Endothelial cell of umbilical vein (primary cell): ENCODE measurements around the gene KRT86. TPM values are rescaled to one million over a fixed set of nuclear protein-coding genes. Genes with fewer than 3 reads are reported as not detected.

Experiments used
- BruUV-seq: library from RNA; stranded (reverse); fragments of 400-500 nt; replicated peaks from 2 replicates; lab custom pipeline; 2021; lab: Mats Ljungman, UMichigan
- CTCF ChIA-PET: fragments of 300-600, 350-600 bp; sonication (Branson Sonifier 250); formaldehyde crosslinking; loops from one replicate; lab custom pipeline; 2021; ENCODE audit warnings: antibody characterized with exemption, inconsistent platforms; lab: Charles Lee
- POLR2A ChIA-PET: fragments of 300-600, 350-600 bp; sonication (Branson Sonifier 250); formaldehyde crosslinking; loops from one replicate; lab custom pipeline; 2021; ENCODE audit warnings: antibody characterized with exemption, inconsistent platforms; lab: Charles Lee
- DNase-seq: peaks from one replicate; pipeline ENCODE4 v3.0.0-alpha.2; 2011; ENCODE audit warnings: low read depth, low spot score
- FAIRE-seq: peaks from 2 replicates; lab custom pipeline; 2011; peaks lifted over from hg19 to GRCh38; lab: Jason Lieb, UNC
- H2AFZ ChIP-seq: 2 replicates; pipeline ENCODE4 v1.6.0; 2012; ENCODE audit warnings: low read depth, low read length, control low read depth, inconsistent platforms
- H3K27ac ChIP-seq: 2 replicates; pipeline ENCODE4 v1.5.1; 2011; ENCODE audit warnings: low read depth, mild to moderate bottlenecking, control low read depth, low read length, moderate library complexity; ENCODE audit not compliant: insufficient read depth
- H3K27me3 ChIP-seq, 2 experiments: 2 replicates each; pipeline versions ENCODE4 v1.6.0 to v1.6.1; 2011; ENCODE audit warnings: low read length in 2 of 2, mixed read lengths in 1 of 2; ENCODE audit not compliant: control insufficient read depth in 2 of 2, insufficient read depth in 2 of 2
- H3K36me3 ChIP-seq, 2 experiments: 2 replicates in 1 of 2; 3 replicates in 1 of 2; pipeline ENCODE4 v1.5.1; 2011; ENCODE audit warnings: low read length in 2 of 2, mild to moderate bottlenecking in 1 of 2, moderate library complexity in 1 of 2; ENCODE audit not compliant: control insufficient read depth in 2 of 2, insufficient read depth in 2 of 2; ENCODE audit errors: extremely low read depth in 1 of 2
- H3K4me1 ChIP-seq: 3 replicates; pipeline ENCODE4 v1.5.1; 2011; ENCODE audit warnings: mild to moderate bottlenecking, low read length; ENCODE audit not compliant: control insufficient read depth, insufficient read depth; ENCODE audit errors: extremely low read depth
- H3K4me2 ChIP-seq: 2 replicates; pipeline ENCODE4 v1.6.1; 2011; ENCODE audit warnings: low read length, control low read depth, mixed read lengths; ENCODE audit not compliant: insufficient read depth
- H3K4me3 ChIP-seq, 3 experiments: fragments of 200-600 bp in 1 of 3; sonication (generic), shearing (Covaris generic) in 1 of 3; replicated peaks in 1 of 3; 2 replicates each; pipeline ENCODE4 v1.5.1; 2011 to 2016; ENCODE audit warnings: control low read depth in 3 of 3, low read length in 3 of 3, mild to moderate bottlenecking in 2 of 3, inconsistent platforms in 1 of 3, low read depth in 1 of 3, moderate library complexity in 1 of 3; ENCODE audit not compliant: insufficient read depth in 1 of 3
- H3K79me2 ChIP-seq: 2 replicates; pipeline ENCODE4 v1.6.0; 2012; ENCODE audit warnings: low read length, inconsistent platforms; ENCODE audit not compliant: control insufficient read depth, insufficient read depth
- H3K9ac ChIP-seq: replicated peaks from 2 replicates; pipeline ENCODE3; 2011; ENCODE audit warnings: low read length, control low read depth; ENCODE audit not compliant: insufficient read depth; ENCODE audit errors: extremely low read depth
- H3K9me1 ChIP-seq: replicated peaks from 3 replicates; pipeline ENCODE4 v1.6.0; 2011; ENCODE audit warnings: mild to moderate bottlenecking, low read length; ENCODE audit not compliant: control insufficient read depth, insufficient read depth; ENCODE audit errors: extremely low read depth
- H3K9me3 ChIP-seq: replicated peaks from 2 replicates; pipeline ENCODE4 v1.5.1; 2012; ENCODE audit warnings: low read length, inconsistent platforms; ENCODE audit not compliant: control insufficient read depth, insufficient read depth
- H4K20me1 ChIP-seq: replicated peaks from 2 replicates; pipeline ENCODE3; 2011; ENCODE audit warnings: mild to moderate bottlenecking, low read length; ENCODE audit not compliant: control insufficient read depth, insufficient read depth; ENCODE audit errors: extremely low read depth
- EZH2 ChIP-seq: IDR thresholded peaks from 2 replicates; pipeline ENCODE4 v1.6.1; 2012; ENCODE audit warnings: borderline replicate concordance, low read depth, mild to moderate bottlenecking, moderate library complexity, low read length, inconsistent platforms; ENCODE audit not compliant: severe bottlenecking
- FOS ChIP-seq: IDR thresholded peaks from 2 replicates; pipeline ENCODE4 v1.6.1; 2011; ENCODE audit warnings: mild to moderate bottlenecking, low read length, moderate library complexity, borderline replicate concordance; ENCODE audit not compliant: insufficient read depth
- GATA2 ChIP-seq: IDR thresholded peaks from 2 replicates; pipeline ENCODE4 v1.7.0; 2011; ENCODE audit warnings: low read depth, mild to moderate bottlenecking, moderate library complexity, mixed read lengths, low read length; ENCODE audit not compliant: insufficient read length, insufficient read depth
- JUN ChIP-seq: IDR thresholded peaks from 2 replicates; pipeline ENCODE4 v1.6.1; 2011; ENCODE audit warnings: borderline replicate concordance, low read depth; ENCODE audit not compliant: insufficient read length, insufficient read depth
- MAX ChIP-seq: IDR thresholded peaks from 2 replicates; pipeline ENCODE4 v1.6.1; 2011; ENCODE audit not compliant: insufficient read depth, insufficient read length
- MYC ChIP-seq: IDR thresholded peaks from one replicate; pipeline ENCODE4 v1.6.1; 2011; ENCODE audit warnings: mild to moderate bottlenecking, low read depth, low read length
- POLR2A ChIP-seq: IDR thresholded peaks from 2 replicates; pipeline ENCODE4 v1.6.1; 2012; ENCODE audit warnings: low read depth, mild to moderate bottlenecking, control low read depth, low read length
- POLR2AphosphoS5 ChIP-seq: IDR thresholded peaks from 2 replicates; pipeline ENCODE4 v1.6.1; 2012; ENCODE audit warnings: low read depth, mild to moderate bottlenecking, control low read depth, low read length, moderate library complexity; ENCODE audit not compliant: insufficient read depth
- dilution Hi-C: fragments of 300-500 bp; cut with MboI; formaldehyde crosslinking; loops from one replicate; pipeline ENCODE4 v1.15.0; 2019; ENCODE audit warnings: low sequenced_read_pairs; ENCODE audit not compliant: extremely low pct_ligation_motif_present
- intact Hi-C: fragments of 100-400 bp; cut with micrococcal nuclease; formaldehyde crosslinking; loops from one replicate; pipeline ENCODE4 v1.10.0; 2022
- polyA plus RNA-seq, 4 experiments: library from polyadenylated mRNA; depleted of rRNA in 3 of 4; stranded (reverse) in 3 of 4; unstranded in 1 of 4; fragments of >200 nt; gene quantifications; 2 replicates each; pipeline versions ENCODE4 v1.2.1 to v1.2.3, GENCODE V29; 2011 to 2012; ENCODE audit warnings: missing spikeins in 1 of 4
- total RNA-seq: library from RNA; stranded (reverse); gene quantifications from 2 replicates; pipeline ENCODE4 v1.2.3, GENCODE V29; 2021
- TF ChIP-seq, protein P1 (sequence below), 2 donors: IDR thresholded peaks; 1 replicate in 1 of 2; 2 replicates in 1 of 2; pipeline ENCODE4 v1.5.1; 2011; ENCODE audit warnings: low read length in 2 of 2, mild to moderate bottlenecking in 2 of 2, moderate library complexity in 2 of 2, control low read depth in 1 of 2, inconsistent platforms in 1 of 2, low read depth in 1 of 2; ENCODE audit not compliant: insufficient read depth in 1 of 2; ENCODE audit errors: extremely low read depth in 1 of 2

KRT86 gene
- total and polyA plus RNA-seq, 2 donors (not counting 3 experiments of a cell fraction or from before 2014, with no cell fraction given), result not detected

DNA sequence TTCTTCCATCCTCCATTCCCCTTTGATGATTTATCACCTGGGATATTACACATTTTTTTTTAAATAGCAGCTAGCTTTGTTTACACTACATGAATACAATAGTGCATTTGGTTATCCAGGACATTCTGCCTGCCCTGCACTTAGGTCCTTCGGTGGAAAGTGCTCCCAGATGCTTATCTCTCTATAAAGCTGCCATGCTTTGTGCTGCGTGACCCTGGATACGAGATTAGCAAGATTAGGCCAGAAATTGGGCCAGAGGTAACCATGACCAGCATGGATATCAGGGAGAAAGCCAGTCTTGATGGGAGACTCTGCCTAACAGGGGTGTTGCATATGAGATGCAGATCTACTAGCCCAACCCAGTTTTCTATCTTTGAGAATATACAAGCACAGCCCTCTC is 58.9 kb downstream of the KRT86 start:
- Histone ChIP-seq H3K9me1 (no peaks in the 10 kb centered on the region), H3K4me1 (no peaks in the 10 kb centered on the region), H3K27ac (no peak overlapping the region), H3K4me3 (no peak overlapping the region), H3K36me3 (no peaks in the 10 kb centered on the region), H2AFZ (no peak overlapping the region), H3K9ac (no peak overlapping the region), H3K27me3 (peaks cover 20 to 21% of the 10 kb centered on the region in 2 experiments), H4K20me1 (no peaks in the 10 kb centered on the region), H3K4me2 (no peak overlapping the region), H3K79me2 (no peaks in the 10 kb centered on the region), H3K9me3 (no peaks in the 10 kb centered on the region)
- no TSS peak for BruUV-seq
- DNase-seq, result no peak
- ChIA-PET CTCF (interaction anchor here (0.9 to 1.5 kb wide), 3 partner anchors 14 to 54 kb away, joined by 3 to 5 read pairs (median 3); no protein-coding TSS in a partner anchor), POLR2A (no interaction called here)
- TF ChIP-seq MYC, result no peak
- no peak for FAIRE-seq
- dilution Hi-C loops (no loop called here), intact Hi-C loops (no loop called here)

DNA sequence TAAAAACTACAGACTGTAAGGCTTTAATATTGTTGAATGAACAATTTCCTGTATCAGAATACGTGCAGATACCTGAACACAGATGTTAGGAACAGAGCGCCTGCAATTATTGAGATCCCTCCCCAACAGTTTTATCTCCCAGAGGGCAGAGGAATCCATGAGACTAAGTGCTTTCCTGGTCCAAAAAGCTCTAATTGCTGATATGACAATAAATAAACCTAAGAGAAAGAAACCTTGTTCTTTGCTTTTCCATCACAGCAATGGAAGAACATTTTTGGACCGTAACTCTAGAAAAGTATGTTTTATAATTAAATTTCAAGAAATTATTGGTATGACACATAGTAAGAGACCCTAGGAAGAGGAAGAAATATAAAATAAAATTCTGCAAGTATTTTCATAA is 59.7 kb downstream of the KRT86 start:
- no peaks in the 10 kb centered on the region for H3K4me1 ChIP-seq
- dilution Hi-C loops, result no loop called here
- CTCF ChIA-PET, result interaction anchor here (1.1 kb wide), 1 partner anchor 10 kb away, joined by 3 read pairs; no protein-coding TSS in a partner anchor
- H3K9me1 ChIP-seq, result no peaks in the 10 kb centered on the region
- H2AFZ ChIP-seq, result no peak overlapping the region
- H3K9me3 ChIP-seq, result no peaks in the 10 kb centered on the region
- no peaks in the 10 kb centered on the region for H4K20me1 ChIP-seq
- no peak overlapping the region for H3K4me3 ChIP-seq
- intact Hi-C loops, result no loop called here
- no peak overlapping the region for H3K4me2 ChIP-seq
- no peaks in the 10 kb centered on the region for H3K79me2 ChIP-seq
- no peaks in the 10 kb centered on the region for H3K36me3 ChIP-seq
- no peak for DNase-seq
- H3K27ac ChIP-seq, result no peak overlapping the region
- no peak for FAIRE-seq
- TF ChIP-seq POLR2A (no peak), MAX (no peak), POLR2AphosphoS5 (no peak), FOS (no peak), EZH2 (no peak), GATA2 (no peak), MYC (no peak), JUN (no peak)
- TF ChIP-seq, protein P1, sequence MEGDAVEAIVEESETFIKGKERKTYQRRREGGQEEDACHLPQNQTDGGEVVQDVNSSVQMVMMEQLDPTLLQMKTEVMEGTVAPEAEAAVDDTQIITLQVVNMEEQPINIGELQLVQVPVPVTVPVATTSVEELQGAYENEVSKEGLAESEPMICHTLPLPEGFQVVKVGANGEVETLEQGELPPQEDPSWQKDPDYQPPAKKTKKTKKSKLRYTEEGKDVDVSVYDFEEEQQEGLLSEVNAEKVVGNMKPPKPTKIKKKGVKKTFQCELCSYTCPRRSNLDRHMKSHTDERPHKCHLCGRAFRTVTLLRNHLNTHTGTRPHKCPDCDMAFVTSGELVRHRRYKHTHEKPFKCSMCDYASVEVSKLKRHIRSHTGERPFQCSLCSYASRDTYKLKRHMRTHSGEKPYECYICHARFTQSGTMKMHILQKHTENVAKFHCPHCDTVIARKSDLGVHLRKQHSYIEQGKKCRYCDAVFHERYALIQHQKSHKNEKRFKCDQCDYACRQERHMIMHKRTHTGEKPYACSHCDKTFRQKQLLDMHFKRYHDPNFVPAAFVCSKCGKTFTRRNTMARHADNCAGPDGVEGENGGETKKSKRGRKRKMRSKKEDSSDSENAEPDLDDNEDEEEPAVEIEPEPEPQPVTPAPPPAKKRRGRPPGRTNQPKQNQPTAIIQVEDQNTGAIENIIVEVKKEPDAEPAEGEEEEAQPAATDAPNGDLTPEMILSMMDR (IDR thresholded peaks at IDR 0.05; ENCODE audit: extremely low read depth in 1 of 2, insufficient read depth in 1 of 2, low read depth in 1 of 2, low read length in 2 of 2), result no peak
- no TSS peak for BruUV-seq
- no peak overlapping the region for H3K9ac ChIP-seq
- peaks cover 22 to 23% of the 10 kb centered on the region in 2 experiments for H3K27me3 ChIP-seq
- POLR2A ChIA-PET, result no interaction called here
